ENCODE measurements around the gene ANKRD6.

DNA sequence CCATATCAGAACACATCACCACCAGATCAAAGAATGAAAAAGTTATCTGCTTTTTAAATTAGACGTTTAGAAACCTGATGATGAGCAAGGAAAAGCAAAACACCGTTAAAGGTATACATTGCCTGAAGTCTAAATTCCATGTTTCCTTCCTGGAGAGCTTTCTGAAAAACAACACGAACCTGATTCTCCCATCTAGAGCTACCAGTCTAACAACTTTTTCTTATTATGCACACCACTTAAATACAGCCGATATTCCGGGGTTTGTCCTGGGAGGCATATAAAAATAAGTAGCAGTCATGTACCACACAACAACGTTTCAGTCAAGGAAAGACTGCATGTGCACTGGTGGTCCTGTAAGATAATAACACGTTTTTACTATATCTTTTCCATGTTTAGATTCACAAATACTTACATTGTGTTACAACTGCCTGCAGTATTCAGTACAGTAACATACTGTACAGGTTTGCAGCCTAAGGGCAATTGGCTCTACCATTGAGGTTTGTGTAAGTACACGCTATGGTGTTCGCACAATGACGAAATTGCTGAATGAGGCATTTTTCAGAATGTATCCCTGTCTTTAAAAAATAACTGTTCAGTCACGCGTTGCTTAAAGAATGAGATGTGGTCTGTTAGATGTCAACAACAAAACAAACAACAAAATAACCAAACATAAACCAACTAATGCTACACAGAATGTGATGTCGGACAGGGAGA, 224.7 kb downstream of the ANKRD6 start:
- TF ChIP-seq, protein P1, sequence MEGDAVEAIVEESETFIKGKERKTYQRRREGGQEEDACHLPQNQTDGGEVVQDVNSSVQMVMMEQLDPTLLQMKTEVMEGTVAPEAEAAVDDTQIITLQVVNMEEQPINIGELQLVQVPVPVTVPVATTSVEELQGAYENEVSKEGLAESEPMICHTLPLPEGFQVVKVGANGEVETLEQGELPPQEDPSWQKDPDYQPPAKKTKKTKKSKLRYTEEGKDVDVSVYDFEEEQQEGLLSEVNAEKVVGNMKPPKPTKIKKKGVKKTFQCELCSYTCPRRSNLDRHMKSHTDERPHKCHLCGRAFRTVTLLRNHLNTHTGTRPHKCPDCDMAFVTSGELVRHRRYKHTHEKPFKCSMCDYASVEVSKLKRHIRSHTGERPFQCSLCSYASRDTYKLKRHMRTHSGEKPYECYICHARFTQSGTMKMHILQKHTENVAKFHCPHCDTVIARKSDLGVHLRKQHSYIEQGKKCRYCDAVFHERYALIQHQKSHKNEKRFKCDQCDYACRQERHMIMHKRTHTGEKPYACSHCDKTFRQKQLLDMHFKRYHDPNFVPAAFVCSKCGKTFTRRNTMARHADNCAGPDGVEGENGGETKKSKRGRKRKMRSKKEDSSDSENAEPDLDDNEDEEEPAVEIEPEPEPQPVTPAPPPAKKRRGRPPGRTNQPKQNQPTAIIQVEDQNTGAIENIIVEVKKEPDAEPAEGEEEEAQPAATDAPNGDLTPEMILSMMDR (IDR thresholded peaks at IDR 0.05; ENCODE audit: poor library complexity) = no peak
- no peak for TF ChIP-seq EZH2 (IDR thresholded peaks at IDR 0.05; ENCODE audit: borderline replicate concordance)
